Measurements from ENCODE around the gene IL3.

- no peak for TF ChIP-seq EZH2 (IDR thresholded peaks at IDR 0.05)
- TF ChIP-seq, protein P1, sequence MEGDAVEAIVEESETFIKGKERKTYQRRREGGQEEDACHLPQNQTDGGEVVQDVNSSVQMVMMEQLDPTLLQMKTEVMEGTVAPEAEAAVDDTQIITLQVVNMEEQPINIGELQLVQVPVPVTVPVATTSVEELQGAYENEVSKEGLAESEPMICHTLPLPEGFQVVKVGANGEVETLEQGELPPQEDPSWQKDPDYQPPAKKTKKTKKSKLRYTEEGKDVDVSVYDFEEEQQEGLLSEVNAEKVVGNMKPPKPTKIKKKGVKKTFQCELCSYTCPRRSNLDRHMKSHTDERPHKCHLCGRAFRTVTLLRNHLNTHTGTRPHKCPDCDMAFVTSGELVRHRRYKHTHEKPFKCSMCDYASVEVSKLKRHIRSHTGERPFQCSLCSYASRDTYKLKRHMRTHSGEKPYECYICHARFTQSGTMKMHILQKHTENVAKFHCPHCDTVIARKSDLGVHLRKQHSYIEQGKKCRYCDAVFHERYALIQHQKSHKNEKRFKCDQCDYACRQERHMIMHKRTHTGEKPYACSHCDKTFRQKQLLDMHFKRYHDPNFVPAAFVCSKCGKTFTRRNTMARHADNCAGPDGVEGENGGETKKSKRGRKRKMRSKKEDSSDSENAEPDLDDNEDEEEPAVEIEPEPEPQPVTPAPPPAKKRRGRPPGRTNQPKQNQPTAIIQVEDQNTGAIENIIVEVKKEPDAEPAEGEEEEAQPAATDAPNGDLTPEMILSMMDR (IDR thresholded peaks at IDR 0.05) = no peak
- TF ChIP-seq EZH2phosphoT487 (IDR thresholded peaks at IDR 0.05) = no peak
Measured at GRCh38 chr5:132086277-132086794, 25.9 kb downstream of the IL3 start.
